ENCODE data around the gene THSD4. TPM values are rescaled to one million over a fixed set of nuclear protein-coding genes. Genes with fewer than 3 reads are reported as not detected.

THSD4 gene
- polyA plus RNA-seq, 1 experiment = 45.8 TPM

DNA sequence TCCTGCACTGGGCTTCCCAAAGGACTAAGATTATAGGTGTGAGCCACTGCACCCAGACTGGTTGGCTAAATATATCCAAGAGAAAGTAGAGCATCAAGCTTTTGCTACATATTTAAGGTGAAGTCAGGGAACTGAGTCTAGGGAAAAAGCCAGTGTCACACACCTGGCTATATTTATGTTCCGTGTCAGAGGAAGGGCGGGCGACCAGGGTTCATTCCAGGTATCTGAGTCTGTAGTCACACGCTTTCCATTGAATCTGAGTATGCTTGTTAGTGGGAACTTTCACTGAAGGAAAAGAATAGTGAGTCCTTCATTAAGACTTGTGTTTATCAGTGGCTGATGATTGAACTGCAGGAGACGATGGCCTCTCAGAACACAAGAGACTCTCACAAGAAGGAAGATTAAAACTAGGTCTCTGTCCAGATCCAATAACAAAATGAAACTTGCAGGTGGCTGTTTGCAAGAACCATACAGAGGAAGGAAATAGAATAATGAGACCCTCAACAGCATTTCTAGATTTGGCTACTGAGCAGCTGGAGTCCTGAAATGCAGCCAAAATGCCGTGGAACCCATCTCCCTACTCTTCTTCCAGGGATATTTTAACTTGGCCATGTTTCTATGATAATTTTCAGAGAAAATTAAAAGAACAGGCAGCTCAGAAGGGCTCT lies 276.3 kb downstream of the THSD4 start:
- no peak for DNase-seq (ENCODE audit: low read depth, low spot score)
- no peak for TF ChIP-seq CTCF (IDR thresholded peaks at IDR 0.05; ENCODE audit: low read depth, low read length)
- Histone ChIP-seq H3K9me3 (ENCODE audit: control insufficient read depth, insufficient read depth, low read length) (no peaks in the 10 kb centered on the region), H3K4me3 (ENCODE audit: low read depth, low read length) (no peak overlapping the region), H3K27me3 (ENCODE audit: control insufficient read depth, insufficient read depth, low read length) (no peaks in the 10 kb centered on the region), H3K27ac (ENCODE audit: low read depth, low read length) (no peak overlapping the region)
- POLR2A ChIA-PET = no interaction called here
- CTCF ChIA-PET = interaction anchor here (0.6 kb wide), 2 partner anchors 187 to 346 kb away, joined by 3 to 4 read pairs; no protein-coding TSS in a partner anchor

DNA sequence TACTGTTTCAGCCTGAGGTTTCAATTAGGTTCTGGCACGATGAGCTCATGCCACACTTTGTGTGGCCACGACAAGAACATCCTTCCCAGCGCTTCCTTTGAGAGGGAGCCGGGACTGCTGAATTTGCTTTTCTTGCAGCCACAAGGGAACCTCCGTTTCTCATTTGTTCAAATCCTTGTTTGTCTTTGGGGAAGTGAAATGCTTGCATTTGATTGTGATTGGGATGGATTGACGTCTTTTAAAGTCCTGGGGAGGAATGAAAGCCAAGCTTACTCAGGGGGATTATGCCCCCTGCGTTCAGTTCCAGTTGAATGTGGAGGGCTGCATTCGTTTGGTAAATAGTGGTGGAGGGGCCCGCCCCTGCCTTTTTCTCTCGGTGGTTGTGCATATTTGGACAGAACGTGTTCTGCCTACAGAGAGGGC lies 277.6 kb downstream of the THSD4 start:
- H3K4me3 ChIP-seq (ENCODE audit: low read depth, low read length) = no peak overlapping the region
- H3K27me3 ChIP-seq (ENCODE audit: control insufficient read depth, insufficient read depth, low read length) = no peaks in the 10 kb centered on the region
- CTCF ChIA-PET = interaction anchor here (1.6 kb wide), 1 partner anchor 51 kb away, joined by 4 read pairs; no protein-coding TSS in a partner anchor
- POLR2A ChIA-PET = no interaction called here
- no peak for DNase-seq (ENCODE audit: low read depth, low spot score)
- no peak overlapping the region for H3K27ac ChIP-seq (ENCODE audit: low read depth, low read length)
- no peak for TF ChIP-seq CTCF (IDR thresholded peaks at IDR 0.05; ENCODE audit: low read depth, low read length)
- H3K9me3 ChIP-seq (ENCODE audit: control insufficient read depth, insufficient read depth, low read length) = no peaks in the 10 kb centered on the region

DNA sequence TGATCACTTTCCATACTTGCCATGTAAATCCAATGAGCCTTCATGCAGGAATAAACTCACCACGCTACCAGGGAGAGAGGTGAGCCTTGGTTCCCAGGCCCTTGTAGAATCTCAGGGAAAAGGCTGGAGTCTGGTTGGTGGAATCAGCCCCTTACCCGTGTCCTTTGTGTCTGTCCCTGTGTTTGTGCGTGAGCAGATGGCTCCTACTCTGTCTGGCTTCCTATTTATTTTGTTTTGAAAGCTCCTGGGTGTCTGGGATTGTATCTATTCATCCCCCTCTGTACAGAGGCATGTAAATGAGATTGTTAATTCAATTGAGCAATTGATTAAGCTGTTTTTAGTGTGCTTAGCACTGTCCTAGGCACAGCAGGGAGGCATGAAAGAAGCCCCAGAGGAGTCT lies 278.1 kb downstream of the THSD4 start:
- Histone ChIP-seq H3K9me3 (ENCODE audit: control insufficient read depth, insufficient read depth, low read length) (no peaks in the 10 kb centered on the region), H3K27ac (ENCODE audit: low read depth, low read length) (no peak overlapping the region), H3K27me3 (ENCODE audit: control insufficient read depth, insufficient read depth, low read length) (no peaks in the 10 kb centered on the region), H3K4me3 (ENCODE audit: low read depth, low read length) (no peak overlapping the region)
- POLR2A ChIA-PET = no interaction called here
- no peak for DNase-seq (ENCODE audit: low read depth, low spot score)
- TF ChIP-seq CTCF (IDR thresholded peaks at IDR 0.05; ENCODE audit: low read depth, low read length) = no peak
- CTCF ChIA-PET = interaction anchor here (0.8 to 1.6 kb wide), 2 partner anchors 50 to 408 kb away, joined by 4 to 5 read pairs; no protein-coding TSS in a partner anchor

DNA sequence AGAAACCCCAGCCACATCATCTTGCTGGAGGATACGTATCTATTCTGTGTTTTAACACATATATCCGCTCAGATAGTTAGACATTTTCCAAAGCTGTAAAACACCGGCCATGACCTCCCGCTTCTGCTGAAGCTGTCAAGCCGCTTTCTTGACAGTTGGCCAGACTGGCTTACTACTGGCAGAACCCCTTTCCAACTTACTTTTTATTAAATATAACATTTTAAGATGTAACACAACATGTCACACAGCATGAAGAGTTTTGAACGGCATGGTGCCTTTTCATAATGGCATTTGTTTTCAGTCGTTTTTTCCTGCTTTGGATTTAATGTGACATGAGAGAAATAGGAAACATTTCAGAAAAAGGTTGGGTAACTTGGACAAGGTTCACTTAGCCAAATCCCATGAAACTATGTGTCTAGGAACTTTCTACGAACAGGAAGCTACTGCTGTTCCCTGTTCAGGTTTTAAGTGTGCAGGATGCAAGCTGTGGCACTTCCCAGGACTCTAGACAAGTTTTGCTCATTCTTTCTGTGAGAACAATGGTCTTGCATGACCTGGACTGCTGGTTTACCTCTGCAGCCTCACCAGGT lies 281.4 kb downstream of the THSD4 start:
- CTCF ChIA-PET = interaction anchor here (1.3 kb wide), 1 partner anchor 47 kb away, joined by 3 read pairs; no protein-coding TSS in a partner anchor
- H3K9me3 ChIP-seq (ENCODE audit: control insufficient read depth, insufficient read depth, low read length) = no peaks in the 10 kb centered on the region
- H3K27ac ChIP-seq (ENCODE audit: low read depth, low read length) = no peak overlapping the region
- no peak overlapping the region for H3K4me3 ChIP-seq (ENCODE audit: low read depth, low read length)
- DNase-seq (ENCODE audit: low read depth, low spot score) = no peak
- POLR2A ChIA-PET = interaction anchor here (0.5 kb wide), 1 partner anchor 94 kb away, joined by 4 read pairs; no protein-coding TSS in a partner anchor
- TF ChIP-seq CTCF (IDR thresholded peaks at IDR 0.05; ENCODE audit: low read depth, low read length) = no peak
- no peaks in the 10 kb centered on the region for H3K27me3 ChIP-seq (ENCODE audit: control insufficient read depth, insufficient read depth, low read length)

GRCh38 chr15:71397377-71397776 lies 282.1 kb downstream of the THSD4 start:
- CTCF ChIA-PET = no interaction called here
- no peak for TF ChIP-seq CTCF (IDR thresholded peaks at IDR 0.05; ENCODE audit: low read depth, low read length)
- H3K9me3 ChIP-seq (ENCODE audit: control insufficient read depth, insufficient read depth, low read length) = no peaks in the 10 kb centered on the region
- H3K27ac ChIP-seq (ENCODE audit: low read depth, low read length) = no peak overlapping the region
- no peak for DNase-seq (ENCODE audit: low read depth, low spot score)
- POLR2A ChIA-PET = no interaction called here
- H3K27me3 ChIP-seq (ENCODE audit: control insufficient read depth, insufficient read depth, low read length) = no peaks in the 10 kb centered on the region
- no peak overlapping the region for H3K4me3 ChIP-seq (ENCODE audit: low read depth, low read length)

Data from AG04450 (cell line).